GM12875 (cell line): ENCODE data around the gene IFNAR1.
A peak's percentile ranks its signal among the peaks of the same experiment; 100 is the strongest.

Experiments used
- H3K4me3 ChIP-seq: one replicate; pipeline ENCODE4 v1.5.1; 2011; ENCODE audit warnings: low read depth, low read length, control low read depth
- CTCF ChIP-seq: IDR thresholded peaks from 2 replicates; pipeline ENCODE4 v1.5.1; 2011; ENCODE audit warnings: low read depth, mild to moderate bottlenecking, control low read depth, inconsistent platforms, low read length, moderate library complexity, borderline replicate concordance; ENCODE audit not compliant: insufficient read depth

Gene IFNAR1

GRCh38 chr21:33401630-33401992 lies 76.8 kb downstream of the IFNAR1 start:
- H3K4me3 ChIP-seq = no peak overlapping the region
- TF ChIP-seq CTCF = no peak

GRCh38 chr21:33402001-33402979 lies 77.5 kb downstream of the IFNAR1 start:
- peak overlapping the region; percentile 96 for H3K4me3 ChIP-seq
- TF ChIP-seq CTCF = no peak

GRCh38 chr21:33403128-33403785 lies 78.5 kb downstream of the IFNAR1 start, which contains the start of gene IFNGR2:
Gene IFNGR2, plus strand, starts transcription at chr21:33403413. Its CDS starts 131 bp downstream, at chr21:33403544.
- peak within 1 kb of the TSS; percentile 96 for H3K4me3 ChIP-seq
- no peak for TF ChIP-seq CTCF

GRCh38 chr21:33403786-33404585 lies 79.2 kb downstream of the IFNAR1 start:
- no peak for TF ChIP-seq CTCF
- peak overlapping the region; percentile 96 for H3K4me3 ChIP-seq

GRCh38 chr21:33406493-33406892 lies 81.7 kb downstream of the IFNAR1 start:
- TF ChIP-seq CTCF = no peak

More at GRCh38 chr21:33406493-33406892, 81.7 kb downstream of the IFNAR1 start:
- no peak overlapping the region for H3K4me3 ChIP-seq
